Measurements from ENCODE around the gene CRTC3.

The CRTC3 gene

GRCh38 chr15:90562669-90563068 lies 32.9 kb downstream of the CRTC3 start:
- no peak for TF ChIP-seq CTCF (IDR thresholded peaks at IDR 0.05; ENCODE audit: insufficient read depth, low read depth, low read length, missing control alignments)

GRCh38 chr15:90563463-90563862 lies 33.7 kb downstream of the CRTC3 start:
- TF ChIP-seq CTCF (IDR thresholded peaks at IDR 0.05; ENCODE audit: insufficient read depth, low read depth, low read length, missing control alignments), result no peak
- no peak for DNase-seq (ENCODE audit: low read depth)
- H3K4me3 ChIP-seq (ENCODE audit: low read depth, low read length), result no peak overlapping the region

More at GRCh38 chr15:90562669-90563068, 32.9 kb downstream of the CRTC3 start:
- DNase-seq (ENCODE audit: low read depth), result no peak
- H3K4me3 ChIP-seq (ENCODE audit: low read depth, low read length), result no peak overlapping the region

GRCh38 chr15:90564051-90564450 lies 34.3 kb downstream of the CRTC3 start:
- no peak for TF ChIP-seq CTCF (IDR thresholded peaks at IDR 0.05; ENCODE audit: insufficient read depth, low read depth, low read length, missing control alignments)
- H3K4me3 ChIP-seq (ENCODE audit: low read depth, low read length), result no peak overlapping the region
- DNase-seq (ENCODE audit: low read depth), result no peak

GRCh38 chr15:90564590-90564989 lies 34.9 kb downstream of the CRTC3 start:
- DNase-seq (ENCODE audit: low read depth), result no peak
- H3K4me3 ChIP-seq (ENCODE audit: low read depth, low read length), result no peak overlapping the region
- no peak for TF ChIP-seq CTCF (IDR thresholded peaks at IDR 0.05; ENCODE audit: insufficient read depth, low read depth, low read length, missing control alignments)

- no peak for TF ChIP-seq CTCF (IDR thresholded peaks at IDR 0.05; ENCODE audit: insufficient read depth, low read depth, low read length, missing control alignments)
- peak; percentile 40 for DNase-seq (ENCODE audit: low read depth)
These were observed 36.1 kb downstream of the CRTC3 start for GRCh38 chr15:90565866-90566265.

GRCh38 chr15:90570643-90571042 lies 40.9 kb downstream of the CRTC3 start:
- no peak for TF ChIP-seq CTCF (IDR thresholded peaks at IDR 0.05; ENCODE audit: insufficient read depth, low read depth, low read length, missing control alignments)
- H3K4me3 ChIP-seq (ENCODE audit: low read depth, low read length), result no peak overlapping the region
- no peak for DNase-seq (ENCODE audit: low read depth)

More at GRCh38 chr15:90565866-90566265, 36.1 kb downstream of the CRTC3 start:
- no peak overlapping the region for H3K4me3 ChIP-seq (ENCODE audit: low read depth, low read length)

- DNase-seq (ENCODE audit: low read depth), result peak; percentile 42
- H3K4me3 ChIP-seq (ENCODE audit: low read depth, low read length), result peak overlapping the region; percentile 23; the same call in 1 of the 2 replicates
- no peak for TF ChIP-seq CTCF (IDR thresholded peaks at IDR 0.05; ENCODE audit: insufficient read depth, low read depth, low read length, missing control alignments)
These were observed 41.4 kb downstream of the CRTC3 start for GRCh38 chr15:90571063-90571541.

Measured in GM12865 (cell line).